Activated CD8-positive, alpha-beta memory T cell treated with anti-CD3 and anti-CD28 coated beads, Interleukin-2, amount 50 U/mL, for 4 hours (primary cell): ENCODE data around the gene PGGT1B.
A peak's percentile ranks its signal among the peaks of the same experiment; 100 is the strongest.
"Not testable (repeated sequence)": the region's sequence is repeated elsewhere in the genome, so short reads cannot be mapped to it uniquely, and the experiment has no call there.

Experiments
- DNase-seq: peaks from one replicate; pipeline ENCODE4 v3.0.0-alpha.2; 2020

Gene PGGT1B

DNA sequence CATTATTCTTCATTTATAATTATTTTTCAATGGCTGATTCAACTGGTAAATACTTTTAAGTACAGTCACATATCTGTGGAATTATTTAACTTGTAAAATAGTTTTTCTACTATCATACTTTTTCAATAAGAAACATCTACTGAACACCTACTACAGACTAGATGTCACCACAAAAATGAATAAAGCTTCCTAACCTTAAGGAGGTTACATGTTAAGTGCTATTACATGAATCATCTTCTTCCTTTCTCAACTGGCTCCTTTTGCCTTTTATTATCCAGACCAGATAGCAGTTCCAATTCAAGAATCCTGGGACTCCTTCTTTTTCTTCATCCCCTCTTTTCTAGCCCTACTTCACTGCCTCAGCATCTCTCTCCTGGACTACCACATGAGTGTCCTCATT, 4.7 kb downstream of the PGGT1B start:
- DNase-seq = no peak

DNA sequence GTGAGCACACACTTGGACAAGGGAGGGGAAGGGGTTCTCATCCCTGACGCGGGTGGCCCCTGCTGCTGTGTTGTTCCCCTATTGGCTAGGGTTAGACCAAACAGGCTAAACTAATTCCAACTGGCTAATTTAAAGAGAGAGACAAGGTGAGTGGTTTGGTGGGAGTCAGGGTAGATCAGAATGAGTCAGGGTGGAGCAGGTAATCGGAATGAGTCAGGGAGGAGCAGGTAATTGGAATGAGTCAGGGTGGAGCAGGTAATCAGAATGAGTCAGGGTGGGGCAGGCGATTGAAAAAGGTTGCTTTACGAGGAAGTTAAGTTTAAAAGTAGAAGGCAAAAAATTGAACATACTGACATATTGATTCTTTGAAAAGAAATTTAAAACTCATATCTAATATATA, 13.3 kb downstream of the PGGT1B start:
- not testable (repeated sequence) for DNase-seq

DNA sequence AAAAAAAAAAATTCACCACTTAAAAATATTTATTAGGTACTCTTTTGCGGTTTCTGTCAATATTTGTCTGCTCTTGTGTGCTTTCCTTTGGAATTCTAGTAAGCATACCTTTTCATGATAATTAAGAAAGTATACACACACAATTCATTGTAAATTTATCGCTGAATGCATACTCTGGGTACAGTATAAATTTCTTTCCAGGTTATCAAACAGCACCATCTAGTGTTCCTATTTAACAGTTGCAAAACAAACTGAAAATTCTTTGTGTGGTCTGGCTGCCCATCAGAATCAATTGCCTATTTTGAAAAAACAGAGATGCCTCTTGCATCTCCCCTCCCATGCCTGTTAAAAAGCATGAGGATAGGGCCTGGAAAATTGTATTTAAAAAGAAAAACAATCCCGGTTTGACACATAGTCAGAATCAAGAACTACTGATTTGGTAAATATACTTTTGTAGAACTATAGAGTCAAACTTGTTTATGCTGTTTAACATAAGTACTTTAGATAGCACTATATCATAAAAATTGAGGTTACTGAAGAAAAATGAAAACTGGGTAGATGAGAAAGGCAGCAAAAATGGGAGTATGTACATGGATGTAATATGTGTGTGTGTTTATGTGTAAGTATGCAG, 16.2 kb downstream of the PGGT1B start:
- DNase-seq = no peak

DNA sequence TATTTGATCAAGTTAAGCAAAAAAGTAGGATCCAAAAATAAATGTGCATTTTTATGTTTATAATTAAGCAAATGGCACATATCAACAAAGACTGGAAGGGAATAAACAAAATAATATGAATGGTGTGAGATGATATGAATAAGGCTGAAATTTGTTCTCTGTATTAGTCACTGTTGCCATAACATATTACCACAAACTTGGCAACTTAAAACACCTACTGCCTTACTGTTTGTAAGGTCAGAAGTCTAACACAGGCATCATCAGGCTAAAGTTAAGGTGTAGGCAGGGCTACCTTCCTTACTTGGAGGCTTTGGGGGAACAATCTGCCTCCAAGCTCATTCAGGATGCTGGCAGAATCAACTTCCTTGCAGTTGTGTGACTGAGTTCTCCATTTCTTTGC, 19.3 kb downstream of the PGGT1B start:
- no peak for DNase-seq

DNA sequence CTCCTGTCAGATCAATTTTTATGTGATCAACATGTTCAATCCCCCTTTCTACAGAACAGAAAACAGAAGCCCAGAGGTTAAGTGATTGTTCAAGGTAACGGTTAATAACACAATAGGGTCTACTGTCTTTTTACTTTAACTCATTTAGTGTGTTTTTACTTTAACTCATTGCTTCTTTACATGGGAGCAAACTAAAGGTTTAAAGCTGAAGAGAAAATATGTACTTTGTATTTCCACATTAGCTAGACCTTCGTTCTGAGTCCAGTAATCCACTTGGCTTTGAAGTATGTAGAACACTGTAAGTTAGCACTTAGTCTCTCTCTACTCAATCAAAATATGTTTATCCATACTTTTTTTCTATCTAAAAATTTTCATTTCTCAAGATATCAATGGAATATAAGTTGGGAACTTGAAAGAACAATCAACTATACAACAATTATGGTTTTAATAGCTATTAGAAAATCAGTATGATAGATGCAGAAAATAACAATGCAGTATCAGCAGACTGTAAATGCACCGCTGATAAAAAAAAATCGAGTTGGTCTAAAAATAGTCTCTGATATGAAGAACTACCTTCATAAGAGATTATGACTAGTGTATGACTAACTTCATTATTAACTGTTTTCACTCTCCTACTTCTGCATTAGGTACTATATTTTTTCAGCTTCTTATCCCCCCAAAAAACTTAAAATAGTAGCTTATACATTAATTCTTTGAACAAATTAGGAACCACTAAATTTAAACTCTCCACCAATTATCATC, 20.6 kb downstream of the PGGT1B start:
- DNase-seq = no peak

DNA sequence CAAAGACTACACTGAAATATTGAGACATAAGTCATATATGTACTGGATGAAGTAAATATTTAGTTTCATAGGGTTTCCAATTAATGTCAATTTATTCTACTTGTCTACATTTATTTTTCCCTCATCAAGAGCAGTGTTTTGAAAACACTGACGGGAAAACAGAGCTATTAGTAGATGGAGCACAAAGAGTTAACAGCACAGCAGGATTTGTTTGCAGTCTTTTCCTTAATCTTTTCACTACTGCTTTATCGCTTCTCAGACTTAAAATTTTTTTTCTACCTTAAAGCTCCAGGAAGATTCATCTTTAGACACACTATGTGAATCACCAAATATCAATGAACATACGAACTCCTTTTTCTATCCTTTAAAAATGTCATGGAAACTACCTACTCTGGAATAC, 25.6 kb downstream of the PGGT1B start:
- no peak for DNase-seq

DNA sequence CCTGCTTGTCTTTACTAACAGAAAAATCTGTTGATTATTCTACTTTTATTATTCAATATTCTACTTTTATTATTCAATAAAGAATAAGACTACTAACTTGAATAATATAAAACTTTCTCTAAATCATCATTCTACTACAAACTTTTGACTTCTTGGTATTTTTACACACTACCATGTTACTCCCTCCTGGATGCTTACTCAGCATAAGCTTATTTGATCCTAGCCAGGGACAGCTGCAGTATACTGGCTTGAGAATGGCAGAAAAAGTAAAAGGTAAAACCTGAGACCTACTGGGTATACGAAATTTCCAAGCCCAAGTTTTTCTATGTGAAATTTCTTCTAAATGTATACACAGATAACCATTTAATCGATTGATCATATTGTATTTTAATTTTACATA, 26.1 kb downstream of the PGGT1B start:
- no peak for DNase-seq

DNA sequence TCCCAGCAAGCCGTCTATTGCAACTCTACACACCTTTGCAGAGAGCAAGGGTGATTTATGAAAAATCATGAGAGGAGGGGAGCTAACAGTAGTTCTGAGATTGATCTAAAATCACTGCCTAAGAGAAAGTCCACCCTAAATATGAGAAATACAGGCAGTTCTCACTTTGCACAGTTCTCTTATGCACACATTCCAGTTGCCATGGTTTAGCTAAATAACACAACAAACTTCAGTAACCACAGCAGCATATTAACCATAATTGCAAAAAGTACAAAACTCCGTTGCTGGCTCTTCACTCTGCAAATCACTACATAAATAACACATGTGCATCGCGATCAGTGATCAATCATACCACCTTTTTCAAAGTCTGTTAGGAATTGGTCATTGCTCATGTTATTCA, 31.1 kb downstream of the PGGT1B start:
- no peak for DNase-seq

DNA sequence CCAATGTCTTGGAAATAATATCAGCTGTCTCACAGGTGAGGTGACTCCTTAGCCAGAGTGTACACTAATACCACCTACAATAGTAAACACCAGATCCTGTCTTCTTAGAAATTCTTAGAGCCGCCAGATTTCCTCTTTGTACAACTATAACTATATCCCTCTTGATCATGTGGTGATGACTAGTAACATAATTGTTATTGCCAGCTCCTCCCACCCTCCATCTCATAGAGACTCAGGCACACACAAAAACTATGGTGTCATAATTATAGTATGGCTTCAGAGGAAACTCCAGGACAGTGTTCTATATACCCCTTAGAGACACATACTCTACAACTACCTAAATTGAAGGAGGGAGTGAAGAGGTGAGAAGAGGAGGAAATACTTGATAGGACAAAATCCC, 33.1 kb downstream of the PGGT1B start:
- DNase-seq = no peak

DNA sequence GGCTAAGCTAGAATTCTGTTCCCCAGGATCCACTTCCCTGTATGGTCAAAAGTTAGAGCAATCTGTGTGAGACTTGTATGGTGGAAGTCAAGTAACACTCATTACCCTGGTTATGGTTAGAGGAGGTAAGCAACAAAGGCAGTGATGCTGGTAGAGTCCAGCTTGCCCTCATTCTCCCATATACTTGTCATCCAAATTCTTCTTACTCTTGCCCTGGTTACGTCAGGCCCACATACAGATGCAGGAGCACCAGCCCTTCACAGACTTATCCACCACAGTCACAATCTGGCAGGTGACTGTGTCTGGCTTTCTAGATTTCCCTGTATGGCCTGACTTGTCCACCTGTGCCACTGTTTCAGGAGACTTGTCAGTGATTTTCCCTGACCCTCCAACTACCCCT, 35.4 kb downstream of the PGGT1B start:
- no peak for DNase-seq

DNA sequence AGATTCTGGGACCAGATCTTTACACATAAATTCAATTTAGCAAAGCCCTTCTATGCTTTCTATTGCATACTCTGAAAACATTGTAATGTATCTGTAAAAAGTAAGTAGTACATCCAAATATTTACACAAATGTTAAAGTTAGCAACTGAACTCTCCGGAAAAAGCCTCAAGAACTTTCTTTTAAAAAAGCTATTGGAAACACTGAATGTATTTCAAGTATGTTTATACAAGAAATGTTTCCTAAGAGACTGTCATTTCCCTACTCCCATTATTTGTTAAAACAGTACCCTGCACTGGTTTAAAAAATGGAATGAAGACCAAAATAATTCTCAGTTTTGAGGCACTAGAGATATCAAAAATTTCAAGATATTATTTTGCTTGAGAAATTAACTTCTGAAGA, 48.1 kb downstream of the PGGT1B start:
- no peak for DNase-seq

DNA sequence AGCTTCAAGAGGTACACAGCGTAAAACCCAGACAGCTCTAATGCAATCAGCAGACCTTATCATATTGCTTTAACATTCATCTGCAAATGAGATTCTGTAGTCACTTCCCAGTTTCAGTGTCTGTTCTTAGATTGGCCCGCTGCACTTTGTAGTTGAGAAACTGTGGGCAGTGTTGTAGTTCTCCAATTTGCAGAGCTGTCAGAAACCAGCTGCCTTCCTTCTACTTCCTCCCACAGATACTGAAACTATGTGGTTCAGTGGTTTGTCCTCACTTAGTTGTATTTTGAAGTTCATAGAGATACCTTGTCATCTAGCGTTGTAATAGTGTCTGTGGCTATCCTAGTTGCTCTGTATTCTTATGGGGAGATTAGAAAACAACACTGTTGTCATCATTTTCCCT, 53.4 kb downstream of the PGGT1B start:
- DNase-seq = no peak

DNA sequence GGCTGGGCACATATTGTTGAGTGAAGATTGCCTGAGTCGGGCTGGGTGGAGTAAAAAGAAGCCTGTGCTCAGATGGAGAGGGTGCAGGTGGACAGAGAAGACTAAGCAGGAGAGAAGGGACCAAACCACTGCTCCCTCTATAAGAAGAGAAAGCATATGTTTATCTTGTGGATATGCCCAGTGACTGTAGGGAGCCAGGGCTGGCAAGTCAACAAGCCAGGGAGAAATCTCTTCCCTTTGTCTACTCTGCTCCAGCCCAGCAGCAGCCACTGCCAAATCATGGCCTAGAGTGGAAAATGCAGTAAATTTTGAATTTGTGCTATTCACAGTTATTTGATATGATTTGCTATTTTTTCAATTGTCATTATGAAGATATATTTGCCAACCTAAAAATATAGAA, 59.7 kb downstream of the PGGT1B start:
- DNase-seq = no peak

DNA sequence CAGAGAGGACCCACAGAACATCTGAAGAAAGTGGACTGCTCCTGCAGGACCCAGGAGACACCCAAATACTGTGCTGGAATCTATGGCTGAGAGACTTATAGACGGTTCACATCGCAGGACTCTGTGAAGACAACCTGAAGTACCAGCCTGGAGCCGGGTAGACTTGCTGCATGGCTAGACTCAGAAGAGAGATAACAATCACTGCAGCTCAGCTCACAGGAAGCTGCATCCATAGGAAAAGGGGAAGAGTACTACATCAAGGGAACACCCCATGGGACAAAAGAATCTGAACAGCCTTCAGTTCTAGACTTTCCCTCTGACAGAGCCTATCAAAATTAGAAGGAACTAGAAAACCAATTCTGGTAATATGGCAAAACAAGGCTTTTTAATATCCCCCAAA, 66.5 kb downstream of the PGGT1B start:
- no peak for DNase-seq

DNA sequence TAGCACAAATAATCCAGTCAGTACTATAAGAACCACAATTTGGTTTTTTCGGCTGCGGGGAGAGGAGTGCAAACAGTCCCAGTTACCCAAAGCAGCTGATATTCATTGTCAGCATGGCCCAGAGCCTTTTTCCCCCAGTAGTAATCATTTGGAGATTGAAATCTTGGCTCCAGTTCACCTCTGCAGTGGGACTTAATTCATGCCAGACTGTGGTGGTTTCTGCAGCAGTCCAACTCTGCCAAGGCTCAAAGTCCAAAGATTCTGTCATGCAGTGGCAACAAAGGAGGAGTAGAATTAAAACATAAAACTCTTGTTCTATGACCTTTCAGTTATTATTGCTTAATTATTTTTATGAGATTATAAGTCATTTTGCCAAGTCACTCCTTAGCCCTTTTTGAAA, 68.0 kb downstream of the PGGT1B start:
- DNase-seq = no peak

DNA sequence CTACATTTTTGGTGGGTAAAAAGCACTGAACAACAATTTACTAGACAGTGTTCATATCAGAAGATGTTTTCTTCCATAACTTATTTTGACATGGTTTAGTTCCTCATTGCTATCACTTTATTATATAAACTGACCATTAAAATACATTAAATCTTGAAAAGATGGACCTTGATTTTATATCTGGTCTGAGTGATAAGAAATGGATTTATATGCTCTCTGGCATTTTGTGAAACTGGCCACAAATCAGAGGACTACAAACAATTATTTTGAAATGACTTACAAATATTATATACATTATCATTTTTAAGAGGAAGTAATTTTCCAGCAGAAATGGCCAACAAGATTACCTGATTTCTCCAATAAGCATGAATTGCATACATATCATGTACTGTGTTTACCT, 69.4 kb downstream of the PGGT1B start:
- DNase-seq = no peak

DNA sequence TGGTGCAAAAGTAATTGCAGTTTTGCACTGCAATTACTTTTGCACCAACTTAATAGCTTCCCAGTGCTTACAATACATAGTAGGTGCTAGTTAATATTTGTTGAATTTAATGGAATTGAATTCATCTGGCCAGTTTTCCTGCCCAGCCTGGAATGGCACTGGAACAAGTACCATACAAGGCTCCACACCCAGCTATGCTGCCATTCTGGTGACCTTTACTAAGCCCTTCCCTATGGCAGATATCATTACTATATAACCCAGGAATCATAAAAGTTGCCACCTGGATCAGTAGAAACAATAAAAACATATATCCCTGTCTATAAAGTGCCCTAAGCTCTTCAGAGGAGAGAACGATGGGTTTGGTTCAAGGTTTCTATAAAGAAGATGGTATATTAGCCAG, 70.6 kb downstream of the PGGT1B start:
- no peak for DNase-seq

DNA sequence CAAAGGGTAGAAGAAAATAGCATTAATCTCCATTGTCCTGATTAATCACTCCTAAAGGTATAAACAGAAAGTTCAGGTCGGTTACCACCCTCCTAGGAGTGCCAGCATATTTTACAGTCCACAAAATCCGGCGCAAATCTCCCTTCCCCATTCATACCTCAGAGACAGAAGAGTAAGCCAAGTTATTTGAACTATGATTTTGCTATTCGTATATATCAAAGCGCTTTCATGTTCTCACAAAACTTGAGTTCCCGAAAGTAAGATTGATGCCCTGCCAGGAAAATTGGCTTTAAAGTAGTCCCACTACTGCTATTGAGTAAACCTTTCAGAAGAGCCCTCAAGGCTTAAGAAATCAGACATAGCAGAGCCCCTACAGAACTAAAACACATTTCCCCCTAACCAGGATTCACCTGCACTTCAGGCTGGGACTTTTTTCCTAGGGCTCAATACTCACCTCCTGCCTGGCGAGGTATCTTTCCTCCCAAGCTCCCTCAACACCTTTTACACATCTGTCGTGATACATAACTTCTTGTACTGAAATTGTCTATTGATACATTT, 71.1 kb downstream of the PGGT1B start:
- no peak for DNase-seq

DNA sequence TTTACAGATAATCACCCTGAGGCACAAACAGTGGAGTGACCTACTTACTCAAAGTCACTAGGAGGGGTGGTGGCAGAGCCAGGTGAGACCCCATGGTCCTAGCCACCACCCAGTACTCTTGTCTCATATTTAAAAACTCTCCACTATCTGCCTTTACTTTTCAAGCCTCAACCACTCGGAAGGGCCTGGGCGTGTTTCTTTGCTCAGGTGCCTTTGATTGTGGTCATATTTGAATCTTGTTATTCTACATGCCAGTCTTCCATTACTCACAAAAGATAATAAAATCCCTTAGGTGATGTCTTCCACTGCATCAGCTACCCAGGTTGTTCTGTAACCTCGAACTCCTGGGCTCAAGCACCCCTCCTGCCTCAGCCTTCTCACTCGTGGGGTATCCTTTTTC, 72.3 kb downstream of the PGGT1B start:
- DNase-seq = no peak

DNA sequence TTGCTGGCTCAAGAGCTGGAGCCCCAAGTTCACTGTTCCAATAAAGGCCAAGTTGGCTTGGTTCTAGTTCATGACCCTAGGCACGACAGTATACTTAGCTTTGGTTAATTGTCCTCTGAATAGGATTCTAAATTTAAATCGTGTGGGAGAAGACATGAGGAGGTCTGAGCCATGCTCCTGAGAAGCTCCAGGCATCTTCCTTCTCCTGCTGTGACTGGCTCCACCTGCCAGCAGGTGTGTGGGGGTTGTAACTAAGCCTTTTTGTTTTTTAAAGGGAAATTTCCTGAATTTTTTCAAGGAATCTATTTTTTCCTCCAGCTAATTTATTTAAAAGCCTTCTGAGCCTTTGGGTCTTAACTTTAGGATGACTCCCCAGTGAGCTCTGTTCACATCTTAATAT, 72.8 kb downstream of the PGGT1B start:
- DNase-seq = no peak

DNA sequence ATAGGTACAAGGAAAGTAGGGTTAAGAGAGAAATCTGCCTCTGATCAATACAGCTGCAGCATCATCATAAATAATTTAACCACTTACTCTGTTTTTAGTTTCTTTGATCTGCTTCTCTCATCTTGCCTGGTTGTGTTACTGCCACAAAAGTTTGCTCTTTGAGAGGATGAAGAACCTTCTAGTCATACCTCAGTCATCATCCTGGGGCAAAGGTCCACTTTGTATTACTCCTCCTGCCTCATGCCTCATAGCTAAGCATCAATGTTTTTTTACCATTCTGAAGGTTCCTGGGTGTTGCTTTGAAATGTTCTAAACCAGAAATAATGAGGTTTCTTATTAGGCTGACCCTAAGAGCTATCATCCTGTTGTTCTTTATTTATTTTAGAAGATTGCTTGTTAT, 75.9 kb downstream of the PGGT1B start:
- no peak for DNase-seq

DNA sequence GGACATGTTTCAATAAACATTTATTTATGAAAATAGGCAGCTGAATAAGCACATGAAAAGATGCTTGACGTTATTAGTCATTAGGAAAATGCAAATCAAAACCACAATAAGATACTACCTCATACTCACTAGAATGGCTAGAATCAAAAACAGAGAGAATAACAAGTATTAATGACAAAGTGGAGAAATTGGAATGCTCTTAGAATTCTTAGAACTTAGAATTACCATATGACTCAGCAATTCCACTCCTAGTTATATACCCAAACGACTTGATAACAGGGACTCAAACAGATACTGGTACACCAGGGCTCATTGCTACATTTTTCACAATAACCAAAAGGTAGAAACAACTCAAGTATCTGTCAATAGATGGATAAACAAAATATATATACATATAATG, 77.9 kb downstream of the PGGT1B start:
- DNase-seq = no peak

DNA sequence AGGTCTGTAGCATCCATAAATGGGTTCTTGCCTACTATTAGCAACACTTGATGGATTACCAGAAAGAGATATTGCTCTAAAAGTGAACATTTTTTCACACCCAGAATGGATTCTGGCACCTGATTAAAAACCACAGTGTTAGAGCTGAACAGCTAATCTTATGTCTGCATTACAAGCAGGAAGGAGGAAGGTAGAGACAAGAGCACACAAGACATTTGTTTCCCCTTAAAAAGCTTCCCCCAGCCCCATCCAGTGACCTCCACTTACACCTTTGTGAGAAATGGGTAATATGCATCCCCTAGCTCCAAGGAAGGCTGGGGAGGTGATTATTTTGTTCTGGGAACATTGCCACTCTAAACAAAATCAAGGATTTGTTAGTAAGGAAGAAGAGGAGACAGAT, 80.9 kb downstream of the PGGT1B start:
- DNase-seq = no peak

DNA sequence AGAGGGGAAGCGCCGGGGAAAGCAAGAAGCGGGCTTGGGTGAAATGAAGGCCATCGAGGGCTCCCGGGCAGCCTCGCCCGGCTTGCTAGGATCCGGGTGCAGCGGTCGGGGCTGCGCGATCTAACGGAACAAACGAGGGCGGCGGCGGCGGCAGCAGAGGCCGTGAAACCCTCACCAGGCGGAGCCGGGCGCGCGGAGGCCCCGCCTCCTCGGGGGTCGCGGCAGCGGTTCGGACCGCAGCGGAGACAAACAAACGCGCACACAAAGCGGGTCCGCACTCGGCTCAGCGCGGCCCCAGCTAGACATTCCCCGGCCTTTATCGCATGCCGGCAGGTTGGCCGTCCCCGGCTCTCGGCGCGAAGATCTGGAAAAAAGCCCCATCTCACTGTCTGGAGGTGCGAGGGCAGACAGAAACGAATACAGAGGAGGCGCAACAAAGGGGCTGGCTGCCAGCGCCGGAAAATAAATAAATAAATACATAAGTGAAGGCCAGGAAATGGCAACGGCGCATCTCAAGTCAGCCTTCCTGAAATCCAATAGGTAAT, 82.4 kb downstream of the PGGT1B start:
- peak; percentile 34 for DNase-seq
